ENCODE measurements around the gene SFMBT1.

DNA sequence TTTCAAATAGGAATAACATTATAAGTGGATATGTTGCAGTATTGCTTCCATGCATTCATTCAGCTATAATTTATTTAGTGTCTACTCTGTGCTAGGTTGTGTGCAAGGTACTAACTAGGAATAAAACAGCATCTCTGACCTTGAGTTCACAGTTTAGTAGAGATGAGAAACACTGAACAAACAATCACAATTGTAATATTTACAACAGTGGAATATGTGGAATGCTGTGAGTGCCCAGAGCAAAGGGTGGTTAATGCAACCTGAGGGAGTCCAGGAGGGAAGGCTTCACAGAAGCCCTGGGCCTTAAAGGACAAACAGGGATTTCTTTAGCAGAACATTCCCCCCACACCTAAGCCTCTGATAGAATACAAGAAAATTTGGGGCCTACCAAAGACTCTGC, 13.3 kb downstream of the SFMBT1 start:
- TF ChIP-seq, protein P1, sequence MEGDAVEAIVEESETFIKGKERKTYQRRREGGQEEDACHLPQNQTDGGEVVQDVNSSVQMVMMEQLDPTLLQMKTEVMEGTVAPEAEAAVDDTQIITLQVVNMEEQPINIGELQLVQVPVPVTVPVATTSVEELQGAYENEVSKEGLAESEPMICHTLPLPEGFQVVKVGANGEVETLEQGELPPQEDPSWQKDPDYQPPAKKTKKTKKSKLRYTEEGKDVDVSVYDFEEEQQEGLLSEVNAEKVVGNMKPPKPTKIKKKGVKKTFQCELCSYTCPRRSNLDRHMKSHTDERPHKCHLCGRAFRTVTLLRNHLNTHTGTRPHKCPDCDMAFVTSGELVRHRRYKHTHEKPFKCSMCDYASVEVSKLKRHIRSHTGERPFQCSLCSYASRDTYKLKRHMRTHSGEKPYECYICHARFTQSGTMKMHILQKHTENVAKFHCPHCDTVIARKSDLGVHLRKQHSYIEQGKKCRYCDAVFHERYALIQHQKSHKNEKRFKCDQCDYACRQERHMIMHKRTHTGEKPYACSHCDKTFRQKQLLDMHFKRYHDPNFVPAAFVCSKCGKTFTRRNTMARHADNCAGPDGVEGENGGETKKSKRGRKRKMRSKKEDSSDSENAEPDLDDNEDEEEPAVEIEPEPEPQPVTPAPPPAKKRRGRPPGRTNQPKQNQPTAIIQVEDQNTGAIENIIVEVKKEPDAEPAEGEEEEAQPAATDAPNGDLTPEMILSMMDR (IDR thresholded peaks at IDR 0.05; ENCODE audit: low read depth, low read length, missing input control) = no peak
- TF ChIP-seq, protein P2, sequence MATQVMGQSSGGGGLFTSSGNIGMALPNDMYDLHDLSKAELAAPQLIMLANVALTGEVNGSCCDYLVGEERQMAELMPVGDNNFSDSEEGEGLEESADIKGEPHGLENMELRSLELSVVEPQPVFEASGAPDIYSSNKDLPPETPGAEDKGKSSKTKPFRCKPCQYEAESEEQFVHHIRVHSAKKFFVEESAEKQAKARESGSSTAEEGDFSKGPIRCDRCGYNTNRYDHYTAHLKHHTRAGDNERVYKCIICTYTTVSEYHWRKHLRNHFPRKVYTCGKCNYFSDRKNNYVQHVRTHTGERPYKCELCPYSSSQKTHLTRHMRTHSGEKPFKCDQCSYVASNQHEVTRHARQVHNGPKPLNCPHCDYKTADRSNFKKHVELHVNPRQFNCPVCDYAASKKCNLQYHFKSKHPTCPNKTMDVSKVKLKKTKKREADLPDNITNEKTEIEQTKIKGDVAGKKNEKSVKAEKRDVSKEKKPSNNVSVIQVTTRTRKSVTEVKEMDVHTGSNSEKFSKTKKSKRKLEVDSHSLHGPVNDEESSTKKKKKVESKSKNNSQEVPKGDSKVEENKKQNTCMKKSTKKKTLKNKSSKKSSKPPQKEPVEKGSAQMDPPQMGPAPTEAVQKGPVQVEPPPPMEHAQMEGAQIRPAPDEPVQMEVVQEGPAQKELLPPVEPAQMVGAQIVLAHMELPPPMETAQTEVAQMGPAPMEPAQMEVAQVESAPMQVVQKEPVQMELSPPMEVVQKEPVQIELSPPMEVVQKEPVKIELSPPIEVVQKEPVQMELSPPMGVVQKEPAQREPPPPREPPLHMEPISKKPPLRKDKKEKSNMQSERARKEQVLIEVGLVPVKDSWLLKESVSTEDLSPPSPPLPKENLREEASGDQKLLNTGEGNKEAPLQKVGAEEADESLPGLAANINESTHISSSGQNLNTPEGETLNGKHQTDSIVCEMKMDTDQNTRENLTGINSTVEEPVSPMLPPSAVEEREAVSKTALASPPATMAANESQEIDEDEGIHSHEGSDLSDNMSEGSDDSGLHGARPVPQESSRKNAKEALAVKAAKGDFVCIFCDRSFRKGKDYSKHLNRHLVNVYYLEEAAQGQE (IDR thresholded peaks at IDR 0.05) = no peak
- TF ChIP-seq YY1 (IDR thresholded peaks at IDR 0.05) = no peak
- TF ChIP-seq, protein P3, sequence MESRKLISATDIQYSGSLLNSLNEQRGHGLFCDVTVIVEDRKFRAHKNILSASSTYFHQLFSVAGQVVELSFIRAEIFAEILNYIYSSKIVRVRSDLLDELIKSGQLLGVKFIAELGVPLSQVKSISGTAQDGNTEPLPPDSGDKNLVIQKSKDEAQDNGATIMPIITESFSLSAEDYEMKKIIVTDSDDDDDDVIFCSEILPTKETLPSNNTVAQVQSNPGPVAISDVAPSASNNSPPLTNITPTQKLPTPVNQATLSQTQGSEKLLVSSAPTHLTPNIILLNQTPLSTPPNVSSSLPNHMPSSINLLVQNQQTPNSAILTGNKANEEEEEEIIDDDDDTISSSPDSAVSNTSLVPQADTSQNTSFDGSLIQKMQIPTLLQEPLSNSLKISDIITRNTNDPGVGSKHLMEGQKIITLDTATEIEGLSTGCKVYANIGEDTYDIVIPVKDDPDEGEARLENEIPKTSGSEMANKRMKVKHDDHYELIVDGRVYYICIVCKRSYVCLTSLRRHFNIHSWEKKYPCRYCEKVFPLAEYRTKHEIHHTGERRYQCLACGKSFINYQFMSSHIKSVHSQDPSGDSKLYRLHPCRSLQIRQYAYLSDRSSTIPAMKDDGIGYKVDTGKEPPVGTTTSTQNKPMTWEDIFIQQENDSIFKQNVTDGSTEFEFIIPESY (IDR thresholded peaks at IDR 0.05) = no peak

All from liver (tissue), 2 donors.